GM19452 (cell line): ENCODE measurements around the gene SCAF4.
A peak's percentile ranks its signal among the peaks of the same experiment; 100 is the strongest.
"Not testable (repeated sequence)": the region's sequence is repeated elsewhere in the genome, so short reads cannot be mapped to it uniquely, and the experiment has no call there.

Source experiments
- ATAC-seq: cut with Tn5 transposase; IDR thresholded peaks from one replicate; pipeline ENCODE4 v1.9.1; 2021; ENCODE audit not compliant: unreplicated experiment

The SCAF4 gene

DNA sequence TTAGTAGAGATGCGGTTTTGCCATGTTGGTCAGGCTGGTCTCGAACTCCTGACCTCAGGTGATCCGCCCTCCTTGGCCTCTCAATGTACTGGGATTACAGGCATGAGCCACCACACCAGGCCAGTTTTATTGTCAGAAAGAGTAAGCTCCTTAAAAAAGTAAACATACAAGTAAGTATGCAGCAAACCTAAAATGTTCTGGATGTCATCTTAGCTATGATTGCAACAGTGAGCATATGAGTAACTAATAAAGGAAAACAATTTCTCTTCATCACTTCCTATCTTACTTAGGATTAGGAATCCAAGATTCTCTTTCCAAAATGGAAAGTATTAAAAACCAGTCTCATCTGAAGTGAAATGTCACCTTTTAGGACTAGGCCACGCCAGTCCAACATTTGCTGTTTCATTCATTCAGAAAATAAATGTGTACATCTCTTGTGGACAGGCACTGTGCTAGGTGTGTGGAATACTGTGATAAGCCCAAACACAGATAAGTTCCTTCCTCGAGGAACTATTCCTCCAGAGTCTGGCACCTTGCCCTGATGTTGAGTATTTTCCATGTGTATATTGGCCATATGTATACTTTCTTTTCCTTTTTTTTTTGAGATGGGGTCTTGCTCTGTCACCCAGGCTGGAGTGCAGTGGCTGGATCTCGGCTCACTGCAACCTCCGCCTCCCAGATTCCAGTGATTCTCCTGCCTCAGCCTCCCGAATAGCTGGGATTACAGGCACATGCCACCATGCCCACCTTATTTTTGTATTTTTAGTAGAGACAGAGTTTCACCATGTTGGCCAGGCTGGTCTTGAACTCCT is 5.9 kb upstream of the SCAF4 start:
- not testable (repeated sequence) for ATAC-seq

DNA sequence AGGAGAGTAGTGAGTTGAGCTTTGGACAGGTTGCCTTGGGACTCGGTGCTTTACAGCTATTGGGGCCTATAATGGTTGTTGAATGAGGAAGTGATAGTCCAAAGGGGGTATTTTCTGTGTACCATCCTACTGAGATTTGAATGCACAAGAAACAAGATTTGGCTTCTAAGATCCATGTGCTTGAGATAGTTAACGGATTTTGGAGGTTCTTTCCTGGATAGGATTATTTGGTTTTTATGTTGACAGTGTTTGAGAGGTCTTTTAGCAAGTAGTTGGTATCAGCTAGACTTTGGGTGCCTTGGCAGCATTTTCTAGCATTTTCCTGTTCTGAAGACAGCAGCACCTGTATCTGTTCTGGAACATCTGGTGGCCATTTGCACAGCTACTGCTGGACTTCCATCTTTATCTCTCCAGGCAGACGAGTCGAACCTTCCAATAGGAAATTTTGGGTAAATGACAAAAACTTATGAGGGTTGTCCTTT is 3.6 kb upstream of the SCAF4 start:
- no peak for ATAC-seq

DNA sequence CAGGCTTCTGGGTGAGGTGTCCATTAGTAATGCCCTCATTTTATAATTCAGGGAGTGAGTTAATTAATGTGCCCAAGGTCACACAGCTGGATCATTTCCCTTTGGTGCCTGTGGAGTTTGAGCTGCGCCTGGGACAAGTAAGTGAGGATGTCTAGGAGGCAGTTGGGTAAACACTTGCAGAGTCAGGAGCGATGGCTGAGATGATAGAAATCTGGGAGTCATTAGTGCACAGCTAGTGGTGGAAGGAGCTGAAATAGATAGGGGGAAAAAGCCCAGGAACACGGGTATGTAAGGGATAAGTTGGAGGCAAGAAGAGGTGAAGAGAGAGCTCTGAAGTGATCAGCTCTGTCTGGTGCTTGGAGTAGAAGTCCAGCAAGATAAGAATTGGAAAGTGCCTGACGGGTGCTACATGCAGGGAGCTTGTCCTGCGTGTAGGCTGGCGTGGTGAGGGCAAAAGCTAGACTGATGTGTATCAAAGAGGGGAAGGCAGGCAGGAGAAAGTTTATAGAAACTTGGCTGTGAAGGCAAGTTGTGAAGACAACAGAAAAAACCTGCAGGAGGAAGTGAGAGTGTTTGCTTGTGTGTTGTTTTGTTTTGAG is 1.7 kb upstream of the SCAF4 start:
- no peak for ATAC-seq

DNA sequence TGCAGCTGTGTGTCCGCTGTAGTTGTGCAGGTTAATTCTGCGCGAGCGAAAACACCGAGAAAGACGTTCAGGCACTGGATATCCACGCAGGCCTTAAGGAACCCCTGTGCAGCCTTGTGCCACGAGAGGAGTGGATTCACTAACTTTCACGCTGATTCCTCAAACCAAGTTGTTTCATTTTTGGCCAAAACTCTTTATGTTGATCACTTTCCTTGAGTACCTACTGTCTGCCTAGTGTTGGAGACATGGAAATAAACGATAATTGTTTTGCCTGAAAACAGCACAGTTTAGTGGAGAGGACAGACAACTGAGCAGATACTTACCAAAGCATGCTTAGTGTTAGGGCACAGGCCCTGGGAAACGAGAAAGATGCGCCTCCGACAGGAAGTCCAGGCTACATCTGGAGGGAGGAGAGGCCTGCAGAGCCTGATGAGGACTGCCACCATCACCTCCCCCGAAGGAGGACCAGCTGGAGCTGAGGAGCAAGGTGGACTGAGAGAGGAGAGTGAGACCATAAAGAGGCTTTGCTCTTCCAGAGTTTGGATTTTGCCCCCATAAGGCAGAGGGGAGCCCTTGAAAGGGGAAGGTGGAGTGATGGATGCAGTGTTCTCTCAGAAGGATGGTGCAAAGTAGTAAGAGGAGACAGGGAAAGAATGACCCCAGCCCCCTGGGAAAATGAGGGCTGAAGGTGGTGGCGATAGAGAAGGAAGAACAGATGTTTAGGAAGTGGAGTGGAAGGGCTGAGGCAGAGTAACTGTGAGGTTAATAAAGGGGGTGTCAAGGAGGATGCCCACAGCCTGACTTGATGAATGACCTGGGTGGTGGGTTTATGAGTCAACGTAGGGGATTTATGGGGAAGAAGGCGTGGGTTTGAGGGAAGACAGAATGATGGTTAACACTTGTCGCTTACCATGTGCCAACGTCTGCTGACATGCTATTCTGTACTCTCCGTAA is 956 bp upstream of the SCAF4 start:
- ATAC-seq, result no peak

DNA sequence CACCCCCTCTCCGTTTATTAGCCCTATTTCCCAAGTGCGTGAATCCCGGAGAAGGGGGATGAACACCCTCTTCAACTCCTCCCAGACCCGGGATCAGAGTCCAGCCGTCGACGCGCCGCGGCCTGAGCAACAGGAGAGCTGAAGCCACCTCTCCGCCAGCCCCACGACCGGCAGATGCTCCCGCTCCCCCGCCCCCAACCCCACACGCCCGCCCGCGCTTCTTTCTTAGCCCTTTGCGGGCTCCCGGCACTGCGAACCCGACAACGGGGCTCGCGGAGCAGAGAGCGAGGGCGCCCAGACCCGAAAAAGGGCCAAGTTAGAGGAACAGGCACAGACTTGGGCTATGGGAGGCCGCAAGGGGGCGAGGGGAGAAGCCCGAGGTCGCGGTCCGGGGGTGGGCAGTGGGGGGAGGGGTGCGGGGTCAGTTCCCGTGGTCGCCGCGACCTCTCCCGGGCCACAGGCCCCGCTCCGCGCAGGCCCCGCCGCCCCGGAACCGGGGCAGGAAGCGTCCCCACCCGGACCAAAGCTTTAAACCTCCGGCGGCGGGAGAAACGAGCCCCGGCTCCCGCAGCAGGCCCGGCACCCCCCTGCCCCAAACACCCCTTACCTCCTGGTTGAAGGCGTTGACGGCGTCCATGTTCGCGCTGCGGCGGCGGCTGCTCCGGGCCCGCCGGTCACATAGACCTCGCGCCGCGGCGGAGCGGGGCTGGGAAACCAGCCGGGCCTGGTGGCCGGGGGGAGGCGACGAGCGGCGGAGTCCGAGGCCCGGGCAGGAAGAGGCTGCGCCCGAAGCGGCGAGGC is 662 bp downstream of the SCAF4 start:
- ATAC-seq, result peak; percentile 13

DNA sequence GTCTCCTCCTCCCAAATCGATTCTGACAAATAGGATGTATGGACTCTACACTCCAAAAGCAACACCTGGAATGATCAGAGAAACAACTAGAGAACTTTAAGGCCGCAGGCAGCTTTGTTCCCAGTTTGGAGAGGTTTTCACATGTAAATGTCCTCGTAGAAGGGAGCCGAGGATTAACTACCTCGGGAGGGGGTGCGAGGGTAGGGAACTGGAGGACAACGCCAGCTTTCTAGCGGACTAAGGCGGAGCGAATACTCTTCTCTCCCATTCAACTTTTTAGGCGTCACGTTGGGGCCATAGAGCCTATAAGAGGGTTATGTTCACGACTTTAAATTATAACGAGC is 1.2 kb downstream of the SCAF4 start:
- ATAC-seq, result no peak

DNA sequence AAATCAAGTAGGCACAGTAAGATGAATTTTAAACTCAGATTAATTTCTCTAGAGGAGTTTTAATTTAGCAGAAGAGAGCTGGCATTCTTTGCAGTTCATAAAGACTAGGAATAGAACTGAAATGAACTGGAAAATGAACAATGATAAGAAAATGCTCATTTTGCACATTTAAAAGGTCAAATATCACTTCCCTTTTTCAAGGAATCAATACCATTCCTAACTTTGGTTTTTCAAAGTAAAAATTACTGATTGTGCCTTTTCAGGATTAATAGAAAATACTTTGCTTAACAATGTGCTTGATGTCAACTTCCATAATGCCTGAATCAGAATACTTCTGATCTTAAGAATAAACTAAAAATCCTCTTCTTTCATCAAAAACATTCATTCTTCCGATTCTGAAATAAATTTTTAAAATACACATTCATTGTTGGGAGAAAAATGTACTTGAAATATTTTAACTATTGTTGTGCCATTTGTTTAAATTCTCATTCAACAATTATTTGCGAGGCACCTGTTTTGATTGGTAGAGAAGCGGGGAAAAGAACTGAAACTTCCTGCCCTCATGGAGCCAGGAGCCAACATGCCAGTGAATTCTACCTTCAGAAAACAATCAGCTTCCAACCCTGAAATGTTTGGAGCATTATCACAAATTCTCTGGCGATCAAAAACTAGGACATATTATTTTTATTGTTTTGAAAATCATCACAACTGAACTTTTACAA is 2.1 kb downstream of the SCAF4 start:
- ATAC-seq, result no peak

DNA sequence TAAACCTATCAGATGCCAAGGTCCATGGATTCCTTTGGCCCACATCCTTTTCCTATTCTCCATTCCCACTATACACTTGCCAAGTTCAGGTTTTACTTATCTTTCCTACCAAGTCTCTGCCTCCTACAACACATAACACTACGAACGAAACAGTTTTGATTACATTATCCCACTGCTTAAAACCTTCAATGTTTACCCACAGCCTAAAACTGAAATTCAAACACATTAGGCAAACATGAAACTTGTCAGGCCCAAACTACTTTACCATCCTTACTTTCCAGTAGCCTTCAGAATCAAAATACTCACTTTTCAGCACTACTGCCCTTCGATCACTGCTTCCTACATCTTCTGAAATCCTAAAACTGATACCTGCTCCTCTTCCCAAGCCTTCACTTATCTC is 3.0 kb downstream of the SCAF4 start:
- no peak for ATAC-seq

DNA sequence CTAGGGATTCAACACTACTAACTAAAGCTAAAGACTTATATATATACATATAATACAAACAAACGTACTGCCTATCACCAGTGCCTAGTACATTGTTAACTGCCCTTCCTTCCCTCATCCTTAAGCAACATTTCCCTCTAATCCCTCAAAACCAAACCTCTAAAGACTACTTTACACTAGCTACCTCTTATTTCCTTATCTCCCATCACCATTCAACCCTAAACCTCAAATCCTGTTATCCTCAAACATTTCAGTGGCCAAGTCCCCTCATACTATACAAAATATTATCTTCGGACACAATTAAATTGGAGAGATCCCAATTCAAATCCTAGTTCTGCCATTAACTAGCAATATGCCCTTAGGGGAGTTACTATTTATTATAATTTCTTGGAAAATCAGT is 3.7 kb downstream of the SCAF4 start:
- no peak for ATAC-seq

DNA sequence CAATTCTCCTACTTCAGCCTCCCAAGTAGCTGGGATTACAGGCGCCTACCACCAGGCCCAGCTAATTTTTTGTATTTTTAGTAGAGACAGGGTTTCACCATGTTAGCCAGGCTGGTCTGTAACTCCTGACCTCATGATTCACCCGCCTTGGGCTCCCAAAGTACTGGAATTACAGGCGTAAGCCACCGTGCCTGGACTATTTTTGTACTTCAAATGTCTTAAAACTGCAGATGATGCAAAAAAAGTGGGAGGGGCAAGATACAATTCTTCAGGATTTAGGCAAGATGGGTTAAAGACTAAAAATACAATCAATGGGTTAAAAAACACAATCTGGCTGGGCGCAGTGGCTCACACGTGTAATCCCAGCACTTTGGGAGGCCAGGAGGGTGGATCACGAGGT is 4.7 kb downstream of the SCAF4 start:
- ATAC-seq, result no peak

DNA sequence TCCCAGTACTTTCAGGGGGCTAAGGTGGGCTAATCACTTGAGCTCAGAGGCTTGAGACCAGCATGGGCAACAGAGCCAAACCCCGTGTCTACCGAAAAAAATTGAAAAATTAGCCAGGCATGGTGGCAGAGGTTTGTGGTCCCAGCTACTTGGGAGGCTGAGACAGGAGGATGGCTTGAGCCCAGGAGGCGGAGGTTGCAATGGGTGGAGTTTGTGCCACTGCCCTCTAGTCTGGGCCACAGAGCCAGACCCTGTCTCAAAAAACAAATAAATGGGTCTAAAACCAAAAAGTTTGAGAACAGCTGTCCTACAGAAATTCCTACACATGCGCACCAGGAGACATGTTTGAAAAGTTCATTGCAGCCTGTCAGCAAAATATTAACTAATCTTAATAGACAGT is 5.5 kb downstream of the SCAF4 start:
- no peak for ATAC-seq

DNA sequence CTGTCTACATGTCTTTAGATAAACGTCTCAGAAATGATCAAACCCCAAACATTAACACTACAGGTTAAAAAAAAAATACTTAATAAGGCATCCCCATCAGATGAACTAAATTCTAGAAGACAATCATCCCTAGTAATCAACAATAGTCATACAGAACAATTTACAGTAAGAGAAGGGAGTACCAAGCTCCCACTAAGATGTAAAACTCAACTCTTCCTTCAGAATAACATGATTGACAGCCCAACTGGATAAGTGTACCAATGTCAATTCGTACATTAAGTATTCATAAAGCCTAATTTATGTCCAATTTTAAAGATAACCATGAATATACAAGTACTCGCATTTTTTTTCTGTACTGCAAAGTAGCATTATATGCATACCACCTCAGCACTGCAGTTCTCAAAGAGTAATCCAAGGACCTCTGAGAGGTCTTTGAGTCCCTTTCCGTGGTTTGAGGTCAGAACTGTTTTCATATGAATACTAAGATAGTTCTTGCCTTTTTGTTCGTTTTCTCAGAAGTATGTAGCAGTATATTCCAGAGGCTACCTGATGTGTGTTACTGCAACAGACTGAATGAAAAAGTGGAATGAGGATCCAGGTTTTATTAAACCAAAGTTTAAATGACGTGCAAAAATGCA is 6.6 kb downstream of the SCAF4 start:
- no peak for ATAC-seq

DNA sequence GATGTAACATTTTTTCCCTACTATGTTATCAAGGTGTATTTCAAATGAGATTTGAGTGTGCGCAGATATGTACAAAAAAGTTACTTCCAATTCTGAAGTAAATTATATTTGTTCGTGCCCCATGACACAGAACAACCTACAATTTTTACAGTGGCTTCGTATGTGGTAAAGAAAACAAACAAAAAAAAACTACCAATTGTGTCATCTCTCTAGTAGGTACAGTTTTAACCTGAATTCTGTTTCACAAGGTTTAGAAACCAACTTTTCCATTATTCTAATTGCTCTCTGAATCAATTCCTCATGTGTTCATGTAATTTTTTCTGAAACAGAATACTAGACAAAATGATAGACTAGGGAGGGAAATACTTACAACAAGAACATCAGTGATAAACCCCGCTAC is 7.4 kb downstream of the SCAF4 start:
- ATAC-seq, result no peak

DNA sequence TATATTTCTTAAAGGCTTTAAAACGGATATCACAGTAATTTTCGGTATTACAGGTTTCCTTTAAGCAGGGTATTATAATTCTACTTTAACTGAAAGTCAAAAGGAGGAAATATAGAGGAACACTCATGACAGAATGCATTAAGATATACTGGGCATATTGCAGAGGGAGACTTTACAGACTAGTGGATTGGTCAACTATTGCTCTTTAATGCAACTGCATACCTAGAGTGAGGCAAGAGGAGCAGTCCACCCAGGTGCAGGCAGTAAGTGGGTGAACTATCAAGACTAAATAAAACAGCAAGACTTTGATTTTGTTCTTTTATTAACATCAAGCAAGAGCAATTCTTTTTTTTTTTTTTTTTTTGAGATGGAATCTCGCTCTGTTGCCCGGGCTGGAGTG is 10.5 kb downstream of the SCAF4 start:
- no peak for ATAC-seq

DNA sequence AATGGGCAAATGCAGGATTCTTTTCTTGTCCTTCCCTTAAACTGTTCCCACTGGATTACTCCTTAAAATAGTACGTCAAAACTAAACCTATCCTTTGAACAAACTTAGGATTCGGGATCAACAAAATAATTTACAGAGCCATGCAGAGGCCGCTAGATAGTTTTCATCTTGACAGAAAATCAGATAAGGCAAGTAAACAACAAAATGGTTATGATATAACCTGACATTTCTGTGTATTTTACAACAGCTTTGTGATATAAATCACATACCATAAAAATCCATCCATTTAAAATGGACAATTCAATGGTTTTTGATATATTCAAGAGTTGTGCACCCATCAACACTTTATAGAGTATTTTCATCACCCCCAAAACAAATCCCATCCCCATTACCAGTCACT is 11.2 kb downstream of the SCAF4 start:
- no peak for ATAC-seq

DNA sequence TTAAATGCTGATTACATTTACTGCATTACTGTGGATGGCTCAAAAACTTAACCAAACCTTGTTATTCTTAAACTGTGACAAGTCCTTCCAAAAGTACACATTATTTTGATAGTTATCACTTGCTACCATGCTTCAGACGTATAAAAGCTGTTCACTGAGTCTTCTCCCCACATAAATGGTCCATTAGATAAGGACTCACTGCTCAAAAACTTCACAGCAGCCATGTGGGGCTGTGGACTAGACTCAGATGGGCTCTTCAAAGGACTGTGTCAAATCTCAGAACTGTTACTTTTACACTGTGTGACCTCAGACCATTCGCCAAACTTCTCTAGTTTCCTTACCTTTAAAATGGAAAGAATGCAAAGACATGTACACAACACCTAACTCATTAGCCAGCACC is 11.6 kb downstream of the SCAF4 start:
- no peak for ATAC-seq

DNA sequence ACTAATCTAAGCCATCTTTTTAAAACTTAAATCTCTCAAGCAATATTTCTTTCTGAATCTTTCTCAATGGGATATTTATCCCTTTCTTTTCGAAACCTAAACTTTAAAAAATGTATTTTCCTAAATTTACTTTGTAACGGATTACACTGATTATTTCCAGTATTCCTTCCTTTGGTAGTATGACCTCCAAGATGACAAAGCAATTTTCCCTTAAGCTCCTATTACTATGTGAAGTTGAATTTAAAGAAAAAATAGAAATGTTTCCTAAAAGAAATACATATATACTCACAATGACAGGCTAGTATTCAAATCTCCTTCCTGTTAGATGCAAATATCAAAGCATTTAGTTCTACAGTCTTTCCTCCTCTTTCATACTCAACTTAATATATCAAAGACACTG is 15.8 kb downstream of the SCAF4 start:
- ATAC-seq, result no peak

DNA sequence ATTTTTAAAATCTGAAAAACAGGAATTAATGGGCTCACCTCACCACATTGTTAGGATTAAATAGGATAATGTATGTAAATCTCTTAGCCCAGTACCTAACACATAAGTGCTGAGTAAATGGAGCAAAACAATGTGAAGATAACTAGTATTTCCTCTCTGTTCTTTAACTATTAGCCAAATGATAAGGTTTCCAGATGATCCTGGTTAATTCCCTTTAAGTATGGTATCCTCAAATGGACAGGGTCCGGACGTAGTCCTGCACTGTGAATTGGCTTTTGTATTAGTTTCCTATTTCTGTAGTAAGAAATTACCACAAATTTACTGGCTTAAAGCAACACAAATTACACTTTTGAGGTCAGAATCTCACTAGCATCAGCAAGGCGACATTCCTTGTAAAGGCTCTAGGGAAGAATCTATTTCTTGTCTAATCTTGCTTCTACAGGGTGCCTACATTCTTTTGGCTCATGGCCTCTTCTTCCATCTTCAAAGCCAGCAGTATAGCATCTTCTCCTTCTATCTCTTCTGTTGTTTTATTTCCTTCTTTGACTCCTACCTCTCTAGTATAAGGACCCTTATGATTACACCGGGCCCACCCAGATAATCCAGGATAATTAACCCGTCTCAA is 17.1 kb downstream of the SCAF4 start:
- no peak for ATAC-seq

DNA sequence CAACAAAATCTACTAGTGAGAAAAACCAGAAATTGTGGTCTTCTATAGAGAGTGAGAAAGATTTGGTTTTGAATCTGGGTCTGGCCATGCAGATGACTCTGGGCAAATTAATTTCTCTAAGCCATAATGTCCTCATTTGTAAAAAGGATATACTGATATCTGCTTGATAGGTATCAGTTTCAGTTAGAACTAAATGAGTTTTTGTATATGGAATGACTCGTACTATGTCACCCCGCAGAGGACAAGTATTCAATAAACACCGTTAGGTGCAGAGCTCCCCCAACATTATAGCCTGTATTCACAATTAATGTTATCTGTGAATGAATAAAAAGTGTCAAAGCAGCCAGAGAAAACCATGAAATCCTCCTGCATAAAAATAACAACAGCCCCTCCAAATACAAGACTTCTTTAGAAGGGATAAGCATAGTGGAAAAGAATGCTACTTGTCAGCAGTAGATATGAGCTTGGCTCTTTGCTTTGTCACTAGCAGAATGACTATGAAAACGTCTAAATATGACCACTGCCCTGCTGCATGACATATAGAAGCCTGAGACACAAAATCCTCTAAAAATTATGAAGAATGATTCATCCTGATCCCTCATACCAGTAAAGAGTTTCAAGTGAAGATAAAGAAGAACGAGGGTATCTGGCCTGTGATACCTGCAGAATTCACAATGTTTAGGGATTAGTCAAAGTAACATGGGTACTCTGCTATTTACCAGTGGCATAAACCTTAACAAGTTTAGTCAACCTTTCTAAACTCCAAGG is 17.8 kb downstream of the SCAF4 start:
- no peak for ATAC-seq
